Medulla oblongata (tissue), 1 donor: Measurements from ENCODE around the gene PPP1R14D.
A peak's percentile ranks its signal among the peaks of the same experiment; 100 is the strongest.

Experiments
- DNase-seq: peaks from one replicate; pipeline ENCODE4 v3.0.0-alpha.2; 2015; ENCODE audit errors: extremely low spot score

PPP1R14D gene

DNA sequence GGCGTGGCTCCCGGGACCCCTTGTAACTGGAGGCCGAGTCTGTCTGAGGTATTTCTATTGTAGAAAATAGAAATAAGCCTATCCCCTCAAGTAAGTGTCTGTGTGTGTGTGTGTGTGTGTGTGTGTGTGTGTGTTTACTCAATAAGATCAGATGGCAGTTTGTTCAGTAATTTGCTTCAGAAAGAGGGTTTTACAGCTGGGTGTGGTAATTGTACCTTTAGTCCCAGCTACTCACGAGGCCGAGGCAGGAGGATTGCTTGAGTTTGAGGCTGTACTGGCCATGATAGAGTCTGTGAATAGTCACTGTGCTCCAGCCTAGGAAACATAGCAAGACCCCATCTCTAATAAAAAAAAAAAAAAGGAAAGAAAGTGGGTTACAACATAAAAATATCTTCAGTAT lies 24.0 kb upstream of the PPP1R14D start:
- no peak for DNase-seq

DNA sequence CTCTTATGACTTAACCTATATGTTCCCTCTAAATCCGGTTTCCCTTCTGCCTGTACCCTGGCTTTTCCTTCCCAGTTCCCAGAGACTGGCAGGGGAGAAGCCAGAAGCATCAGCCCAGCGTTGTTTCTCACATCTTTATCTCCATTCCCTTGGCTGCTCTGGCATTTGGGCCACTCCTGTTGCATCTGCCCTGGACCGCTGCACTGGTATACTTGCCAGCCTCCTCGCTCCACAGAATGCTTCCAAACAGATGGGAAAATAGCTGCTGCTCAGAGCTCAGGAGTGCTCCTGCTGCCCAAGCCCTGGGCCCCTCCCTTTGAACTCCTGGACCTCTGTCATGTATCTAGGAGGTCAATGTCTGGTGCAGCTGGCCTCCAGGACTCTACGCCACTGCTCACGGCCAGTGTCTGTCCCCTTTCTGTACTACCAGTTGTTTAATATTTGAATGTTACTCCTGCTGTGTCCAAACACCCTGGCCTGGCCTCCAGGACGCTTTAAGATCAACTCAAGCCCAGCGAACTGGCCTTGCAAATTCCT lies 22.1 kb upstream of the PPP1R14D start:
- no peak for DNase-seq

DNA sequence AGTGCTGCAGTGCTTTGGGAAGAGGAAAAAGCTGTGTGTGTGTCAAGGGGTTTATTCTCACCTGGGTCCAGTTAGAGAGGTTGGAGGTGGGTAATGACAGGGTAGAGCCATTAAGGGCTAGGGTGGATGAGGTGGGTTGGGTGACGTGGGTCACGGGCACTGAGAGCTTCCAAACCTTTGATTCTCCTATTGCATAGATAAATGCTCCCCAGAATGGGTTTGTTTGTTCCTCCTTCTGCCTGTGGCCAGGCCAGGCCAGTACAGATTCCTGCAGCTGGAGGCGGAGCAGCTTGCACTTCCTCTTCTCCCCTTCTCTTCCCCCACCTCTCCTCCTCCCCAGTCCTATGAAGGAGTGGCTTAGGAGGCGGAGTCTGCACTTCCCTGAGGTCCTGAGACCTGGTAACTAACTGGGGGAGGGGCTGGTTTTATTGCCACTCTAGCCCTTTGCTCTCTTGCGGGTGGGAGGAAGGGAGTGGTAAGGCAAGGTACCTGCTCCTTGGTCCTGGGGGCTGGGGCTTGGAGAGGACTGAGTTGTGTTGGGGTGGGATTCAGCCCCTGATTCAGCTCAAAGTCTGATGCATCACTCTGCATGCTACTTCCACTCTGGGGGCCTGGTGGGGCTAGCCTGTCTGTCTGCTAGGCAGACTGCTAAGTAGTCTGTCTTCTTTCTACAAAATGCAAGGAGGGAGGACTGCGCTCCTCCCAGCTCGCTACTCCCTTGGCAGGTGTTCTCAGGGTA lies 18.9 kb upstream of the PPP1R14D start:
- DNase-seq: peak; percentile 80

DNA sequence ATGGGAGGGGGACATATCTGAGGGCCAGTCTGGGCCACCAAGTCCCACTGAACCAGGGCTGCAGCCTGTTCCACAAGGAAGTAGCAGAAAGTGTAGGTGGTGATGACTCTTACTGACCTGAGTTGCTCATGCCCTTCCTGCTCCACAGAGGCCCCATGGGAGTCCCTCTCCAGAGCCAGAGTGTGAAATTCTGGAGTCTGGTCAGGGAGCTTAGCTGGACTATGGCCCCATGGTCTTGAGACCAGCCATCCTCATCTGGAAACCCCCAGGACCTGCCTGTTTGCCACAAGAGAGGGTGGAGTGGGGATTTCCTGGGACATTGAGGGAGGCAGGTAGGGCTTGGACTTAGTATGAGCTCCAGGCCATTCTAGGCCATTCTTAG lies 18.3 kb upstream of the PPP1R14D start:
- DNase-seq: no peak

DNA sequence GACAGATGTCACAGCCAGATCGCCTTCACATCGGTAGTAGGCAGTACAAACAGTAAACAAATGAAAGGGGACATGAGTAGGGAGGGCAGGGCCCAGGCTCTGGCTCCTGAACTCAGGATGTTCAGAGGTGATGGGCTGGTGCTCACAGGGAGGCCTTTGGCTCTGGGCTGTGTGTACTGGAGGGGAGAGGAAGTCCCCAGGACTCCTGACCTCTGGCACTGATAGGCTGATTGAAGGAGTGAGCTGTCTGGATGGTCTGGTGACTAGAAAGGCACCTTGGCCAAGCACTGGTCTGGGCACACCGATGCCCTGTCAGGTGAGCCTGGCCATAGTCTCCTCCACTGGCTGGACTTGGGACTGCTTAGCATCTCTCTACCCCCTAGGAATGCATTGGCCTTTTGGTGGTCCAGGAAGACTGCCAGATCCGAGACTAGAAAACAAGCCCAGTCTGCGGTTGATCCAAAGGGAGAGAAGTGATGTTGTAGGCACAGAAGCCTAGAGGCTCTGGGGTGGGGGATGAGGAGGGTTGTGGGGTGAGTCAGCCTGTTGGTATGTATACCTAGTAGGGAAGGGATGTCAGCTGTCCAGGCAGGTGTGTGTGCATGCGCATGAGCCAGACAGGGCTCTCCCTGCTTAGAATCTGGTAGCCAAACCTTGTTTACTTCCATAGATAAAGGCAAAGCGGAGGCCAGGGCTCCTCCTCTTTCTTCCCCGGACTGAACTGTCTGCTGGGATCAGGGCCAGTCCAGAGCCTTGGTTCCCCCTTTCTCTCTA lies 17.2 kb upstream of the PPP1R14D start:
- DNase-seq: no peak

DNA sequence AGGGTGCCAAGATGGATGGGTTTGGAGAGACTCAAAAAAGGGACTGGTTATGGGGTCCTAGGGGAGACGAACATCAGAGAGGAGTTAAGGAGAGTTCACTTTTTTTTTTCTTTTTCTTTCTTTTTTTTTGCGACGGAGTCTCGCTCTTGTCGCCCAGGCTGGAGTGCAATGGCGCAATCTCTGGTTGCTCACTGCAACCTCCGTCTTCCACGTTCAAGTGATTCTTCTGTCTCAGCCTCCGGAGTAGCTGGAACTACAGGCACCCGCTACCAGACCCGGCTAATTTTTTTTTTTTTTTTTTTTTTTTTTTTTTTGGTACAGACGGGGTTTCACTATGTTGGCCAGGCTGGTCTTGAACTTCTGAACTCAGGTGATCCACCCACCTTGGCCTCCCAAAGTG lies 16.5 kb upstream of the PPP1R14D start:
- no peak for DNase-seq

DNA sequence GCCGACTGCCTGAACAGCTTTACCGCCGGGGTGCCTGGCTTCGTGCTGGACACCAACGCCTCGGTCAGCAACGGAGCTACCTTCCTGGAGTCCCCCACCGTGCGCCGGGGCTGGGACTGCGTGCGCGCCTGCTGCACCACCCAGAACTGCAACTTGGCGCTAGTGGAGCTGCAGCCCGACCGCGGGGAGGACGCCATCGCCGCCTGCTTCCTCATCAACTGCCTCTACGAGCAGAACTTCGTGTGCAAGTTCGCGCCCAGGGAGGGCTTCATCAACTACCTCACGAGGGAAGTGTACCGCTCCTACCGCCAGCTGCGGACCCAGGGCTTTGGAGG lies 16.2 kb upstream of the PPP1R14D start:
- DNase-seq: no peak

GRCh38 chr15:40843885-40844695 lies 15.6 kb upstream of the PPP1R14D start, which contains the start of gene SPINT1:
Gene SPINT1, plus strand, starts transcription at chr15:40844048. Its CDS starts 507 bp downstream, at chr15:40844555.
- DNase-seq: no peak

DNA sequence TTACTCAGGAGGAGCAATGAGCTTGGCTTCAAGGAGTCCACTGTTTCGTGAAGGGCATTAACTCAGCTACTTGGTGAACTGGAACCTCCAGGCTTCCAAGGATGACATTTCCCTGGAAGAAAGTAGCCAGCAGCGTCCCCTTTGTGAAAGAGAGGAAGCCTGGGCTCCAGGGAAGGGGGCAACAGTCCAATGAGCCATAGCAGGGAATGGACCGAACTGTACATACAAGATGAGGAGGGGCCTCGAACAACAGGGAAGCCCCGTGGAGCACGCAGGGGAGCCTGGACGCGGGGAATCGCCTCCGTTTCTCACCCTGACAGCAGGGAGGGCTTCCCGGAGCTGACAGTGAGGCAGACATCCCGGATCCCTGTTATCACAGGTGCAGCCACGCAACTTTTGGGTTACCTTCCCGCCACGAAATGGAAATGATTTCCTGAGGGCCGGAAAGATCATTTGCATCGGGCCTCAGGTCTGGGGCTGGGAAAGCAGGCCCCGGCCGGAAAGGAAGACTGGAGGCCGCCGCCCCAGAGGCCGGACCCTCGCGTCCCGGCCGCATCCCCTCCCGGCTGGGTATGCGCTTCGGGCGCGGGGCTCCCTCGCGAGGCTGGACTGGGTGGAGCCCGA lies 14.9 kb upstream of the PPP1R14D start:
- no peak for DNase-seq

DNA sequence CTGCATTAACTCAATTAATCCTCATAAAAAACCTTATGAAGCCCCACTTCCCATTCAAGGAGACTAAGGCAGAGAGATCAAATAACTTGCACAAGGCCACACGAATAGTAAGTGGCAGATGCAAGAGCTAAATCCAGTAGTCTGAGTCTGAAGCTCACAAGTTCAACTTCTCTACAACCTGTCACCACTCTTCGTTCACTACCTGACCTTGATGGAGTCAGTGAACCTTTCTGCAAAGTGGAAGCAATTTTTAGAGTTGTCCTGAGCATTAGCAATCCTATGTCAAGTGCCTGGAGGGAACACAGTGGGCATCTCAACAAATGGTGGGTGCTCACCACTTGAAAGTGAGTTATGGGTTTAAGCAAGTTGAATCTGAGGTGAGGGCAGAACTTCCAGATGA lies 13.2 kb upstream of the PPP1R14D start:
- no peak for DNase-seq

DNA sequence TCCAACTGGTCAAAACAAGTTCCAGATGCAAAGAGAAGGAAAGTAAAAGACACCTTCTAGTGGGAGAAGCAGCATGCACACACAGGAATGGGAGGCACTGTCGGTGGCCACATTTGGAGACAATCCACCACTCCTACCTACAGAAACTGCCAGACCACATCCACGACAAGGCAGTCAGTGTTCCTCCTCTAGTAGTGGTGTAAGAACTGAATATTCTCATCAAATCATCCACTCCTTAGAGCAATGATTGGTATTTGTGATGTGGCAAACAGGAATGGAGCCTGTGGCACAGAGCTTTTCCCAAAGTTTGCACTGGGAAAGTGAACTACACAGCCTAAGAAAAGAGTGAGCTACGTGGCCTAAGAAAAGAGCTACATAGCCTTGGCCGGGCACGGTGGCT lies 10.2 kb upstream of the PPP1R14D start:
- no peak for DNase-seq

DNA sequence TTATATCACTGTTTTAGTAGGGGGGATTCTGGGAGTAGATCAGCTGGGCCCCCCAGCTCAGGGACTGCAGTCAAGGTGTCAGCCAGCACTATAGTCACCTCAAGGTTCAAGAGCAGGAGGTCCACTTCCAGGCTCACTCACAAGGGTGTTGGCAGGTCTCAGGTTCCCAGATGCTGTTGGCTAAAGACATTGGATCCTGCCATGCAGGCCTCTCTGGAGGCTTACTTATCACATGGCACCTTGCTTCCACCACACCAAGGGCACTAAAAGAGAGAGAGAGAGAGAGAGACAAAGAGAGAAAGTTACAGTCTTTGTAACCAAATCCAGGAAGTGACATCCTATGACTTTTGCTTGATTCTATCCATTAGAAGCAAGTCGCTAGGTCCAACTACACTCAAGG lies 7.5 kb upstream of the PPP1R14D start:
- no peak for DNase-seq

DNA sequence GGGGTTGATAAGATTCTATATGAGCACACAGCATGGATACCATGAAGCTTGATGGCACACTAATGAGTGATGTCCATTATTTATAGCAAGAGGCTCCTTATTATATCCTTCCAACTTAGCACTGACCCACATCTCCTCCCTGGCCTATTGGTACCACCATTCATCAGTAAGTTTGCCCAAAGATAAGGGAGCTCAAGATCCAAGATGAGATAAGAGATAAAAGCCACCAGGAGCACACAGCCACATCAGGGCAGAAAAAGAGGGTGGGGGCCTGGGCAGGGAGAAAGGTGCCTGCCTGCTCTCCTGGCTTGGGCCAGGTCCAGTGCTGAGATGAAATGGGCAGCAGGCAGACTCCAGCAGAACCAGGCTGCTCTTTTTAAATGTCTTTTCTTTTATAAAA lies 4.4 kb upstream of the PPP1R14D start:
- no peak for DNase-seq

DNA sequence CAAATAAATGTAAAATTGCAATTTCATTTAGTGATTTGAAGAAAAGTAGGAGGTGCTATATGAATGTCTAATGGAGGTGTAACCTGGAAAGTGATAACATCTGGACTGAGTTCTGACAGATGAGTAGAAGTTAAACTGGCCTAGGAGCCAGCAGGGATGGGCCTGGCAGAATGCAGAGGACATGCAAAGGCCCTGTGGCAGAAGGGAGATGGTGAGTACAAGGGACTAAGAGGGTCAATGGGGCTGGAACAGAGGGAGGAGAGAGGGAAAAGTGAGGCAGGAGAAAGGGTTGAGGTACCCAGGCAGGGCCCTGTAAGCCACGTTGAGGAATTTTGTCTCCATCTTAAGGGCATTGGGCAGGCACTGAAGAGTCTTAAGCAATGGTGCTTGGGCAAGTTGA lies 3.4 kb upstream of the PPP1R14D start:
- no peak for DNase-seq

- no peak for DNase-seq
Measured at GRCh38 chr15:40830884-40831283, 2.4 kb upstream of the PPP1R14D start.

DNA sequence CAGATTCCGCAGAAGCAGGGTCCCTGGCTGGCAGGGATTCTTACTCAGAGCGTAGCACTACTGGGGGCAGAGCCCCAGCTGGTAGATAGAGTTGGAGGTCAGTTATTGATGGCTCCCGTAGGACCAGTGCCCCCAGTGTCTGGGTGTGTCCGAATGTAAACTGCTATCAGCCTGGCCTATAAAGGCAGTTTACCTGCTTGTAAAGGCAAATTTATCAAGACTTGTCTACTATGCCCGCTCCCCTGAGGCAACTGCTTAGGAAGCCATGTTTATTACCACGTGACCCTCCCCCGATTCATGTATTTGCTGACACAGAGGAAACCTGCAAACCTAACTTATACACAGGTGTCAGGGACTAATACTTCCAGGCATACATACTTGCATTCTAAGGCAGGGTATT lies 607 bp upstream of the PPP1R14D start:
- DNase-seq: no peak

DNA sequence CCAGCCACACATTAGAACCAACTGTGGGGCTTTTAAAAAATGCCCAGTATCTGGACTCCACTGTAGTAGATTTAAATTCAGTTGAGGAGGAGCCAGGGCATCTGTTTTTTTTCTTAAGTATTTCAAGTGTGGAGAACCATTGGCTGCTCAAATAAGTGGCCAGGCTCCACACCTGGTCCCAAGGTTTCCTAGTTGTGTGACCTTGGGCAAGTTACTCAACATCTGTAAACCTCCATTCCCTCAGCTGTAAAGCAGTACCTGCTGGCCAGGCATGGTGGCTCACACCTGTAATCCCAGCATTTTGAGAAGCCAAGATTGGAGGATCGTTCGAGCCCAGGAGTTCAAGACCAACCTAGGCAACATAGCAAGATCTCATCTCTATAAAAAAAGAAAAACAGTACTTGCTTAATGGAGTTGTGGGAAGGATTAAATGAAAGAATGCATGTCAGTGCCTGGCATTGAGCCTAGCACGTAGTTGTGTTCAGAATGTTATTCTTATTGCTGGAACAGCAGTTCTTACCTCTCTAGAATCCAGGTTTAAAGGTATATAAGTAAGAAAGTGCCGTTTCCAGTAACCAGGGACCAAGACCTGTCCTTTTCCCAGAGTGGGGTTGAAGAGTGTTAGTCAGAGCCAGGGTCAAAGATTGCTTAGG lies 2.0 kb downstream of the PPP1R14D start:
- DNase-seq: no peak

DNA sequence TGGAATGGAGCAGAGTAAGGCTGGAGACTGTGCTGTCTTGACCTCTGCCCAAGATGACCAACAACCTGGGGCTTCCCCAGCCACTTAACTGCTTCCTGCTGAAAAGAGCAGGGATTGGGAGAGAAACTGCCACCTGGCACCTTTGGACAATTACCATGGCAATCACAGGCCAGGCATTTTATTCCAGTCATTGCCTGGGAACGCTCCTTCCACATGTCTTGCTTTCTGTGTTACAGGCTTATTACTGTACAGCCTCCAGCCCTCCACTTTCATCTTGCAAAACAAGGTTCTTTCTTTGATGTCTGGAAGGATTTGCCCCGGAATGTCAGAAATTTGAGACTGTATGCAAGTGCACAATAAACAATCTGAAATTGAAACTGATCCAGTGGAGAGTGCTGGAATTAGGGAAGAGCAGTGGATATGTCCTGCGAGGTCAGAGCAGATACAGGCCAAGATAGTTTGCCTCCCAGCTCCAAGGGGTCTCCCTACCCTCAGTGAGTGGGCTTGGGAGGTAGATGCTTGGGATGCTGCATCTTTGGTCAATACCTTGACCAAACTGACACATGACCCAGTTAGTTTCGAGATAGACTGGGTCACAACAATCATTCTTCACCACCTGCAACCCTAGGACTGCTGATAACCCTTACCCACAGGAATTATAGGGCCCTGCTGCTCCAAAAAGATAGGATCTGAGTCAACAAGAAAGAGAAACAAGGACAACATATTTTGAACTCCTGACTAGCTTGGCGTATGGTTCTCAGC lies 2.7 kb downstream of the PPP1R14D start:
- DNase-seq: no peak

- DNase-seq: no peak
Measured at GRCh38 chr15:40823572-40824343, 4.8 kb downstream of the PPP1R14D start.

DNA sequence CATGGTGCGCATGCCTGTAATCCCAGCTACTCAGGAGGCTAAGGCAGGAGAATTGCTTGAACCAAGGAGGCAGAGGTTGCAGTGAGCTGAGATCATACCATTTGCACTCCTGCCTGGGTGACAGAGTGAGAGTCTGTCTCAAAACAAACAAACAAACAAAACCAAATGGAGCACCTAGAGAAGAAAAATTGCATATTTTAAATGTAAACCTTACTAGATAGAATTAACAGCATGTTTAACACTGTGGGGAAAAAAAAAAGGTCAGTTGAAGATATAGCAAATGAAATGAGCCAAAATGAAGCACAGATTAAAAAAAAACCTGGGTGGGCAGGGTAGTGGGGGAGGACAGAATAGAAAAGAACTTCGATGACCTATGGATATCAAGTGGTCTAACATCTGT lies 7.3 kb downstream of the PPP1R14D start:
- DNase-seq: no peak
